Measurements from ENCODE around the gene B4GALNT4.
"Not testable (repeated sequence)": the region's sequence is repeated elsewhere in the genome, so short reads cannot be mapped to it uniquely, and the experiment has no call there.

B4GALNT4 gene

DNA sequence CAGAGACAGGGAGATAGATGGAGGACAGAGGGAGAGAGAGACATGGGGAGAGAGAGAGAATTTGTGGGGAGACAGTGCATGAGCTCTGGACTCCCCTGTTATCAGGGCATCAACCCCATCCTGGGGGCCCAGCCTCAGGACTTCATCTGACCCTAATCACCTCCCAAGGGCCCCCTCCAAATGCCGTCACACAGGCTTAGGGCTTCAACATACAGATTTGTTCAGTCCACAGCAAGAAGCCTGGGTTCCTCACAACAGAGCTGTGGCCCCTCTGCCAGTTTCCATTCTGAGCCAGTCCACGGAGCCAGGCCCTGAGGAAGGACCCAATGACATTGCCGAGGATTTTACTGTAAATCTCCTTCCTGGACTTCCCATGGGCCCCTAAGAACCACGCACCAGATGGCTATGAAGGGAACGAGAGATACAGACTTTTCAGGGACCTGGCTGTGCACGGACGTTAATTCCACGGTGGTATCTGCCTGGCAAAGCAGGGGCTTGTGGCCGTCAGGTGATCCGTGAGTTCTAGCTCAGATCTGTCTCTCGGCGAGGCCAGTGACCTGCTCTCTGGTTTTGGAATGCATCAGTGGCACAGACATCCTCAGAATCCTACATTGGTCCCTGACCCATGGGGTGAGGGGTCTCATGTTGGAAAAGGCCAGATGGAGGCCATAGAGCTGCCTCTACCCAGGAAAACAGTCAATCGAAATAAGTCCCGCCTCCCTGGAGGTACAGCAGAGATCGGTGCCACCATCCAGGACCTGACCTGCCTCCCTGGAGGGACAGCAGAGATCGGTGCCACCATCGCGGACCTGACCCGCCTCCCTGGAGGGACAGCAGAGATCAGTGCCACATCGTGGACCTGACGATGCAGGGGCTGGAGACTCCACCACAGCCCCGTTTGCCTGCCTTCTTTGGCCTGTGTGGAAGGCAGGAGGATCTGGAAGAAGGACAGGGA, 8.7 kb upstream of the B4GALNT4 start:
- FAIRE-seq (no peak), DNase-seq (ENCODE audit: insufficient read length, low spot score) (no peak)
- TF ChIP-seq SPI1 (IDR thresholded peaks at IDR 0.05; ENCODE audit: low read depth, low read length): no peak

DNA sequence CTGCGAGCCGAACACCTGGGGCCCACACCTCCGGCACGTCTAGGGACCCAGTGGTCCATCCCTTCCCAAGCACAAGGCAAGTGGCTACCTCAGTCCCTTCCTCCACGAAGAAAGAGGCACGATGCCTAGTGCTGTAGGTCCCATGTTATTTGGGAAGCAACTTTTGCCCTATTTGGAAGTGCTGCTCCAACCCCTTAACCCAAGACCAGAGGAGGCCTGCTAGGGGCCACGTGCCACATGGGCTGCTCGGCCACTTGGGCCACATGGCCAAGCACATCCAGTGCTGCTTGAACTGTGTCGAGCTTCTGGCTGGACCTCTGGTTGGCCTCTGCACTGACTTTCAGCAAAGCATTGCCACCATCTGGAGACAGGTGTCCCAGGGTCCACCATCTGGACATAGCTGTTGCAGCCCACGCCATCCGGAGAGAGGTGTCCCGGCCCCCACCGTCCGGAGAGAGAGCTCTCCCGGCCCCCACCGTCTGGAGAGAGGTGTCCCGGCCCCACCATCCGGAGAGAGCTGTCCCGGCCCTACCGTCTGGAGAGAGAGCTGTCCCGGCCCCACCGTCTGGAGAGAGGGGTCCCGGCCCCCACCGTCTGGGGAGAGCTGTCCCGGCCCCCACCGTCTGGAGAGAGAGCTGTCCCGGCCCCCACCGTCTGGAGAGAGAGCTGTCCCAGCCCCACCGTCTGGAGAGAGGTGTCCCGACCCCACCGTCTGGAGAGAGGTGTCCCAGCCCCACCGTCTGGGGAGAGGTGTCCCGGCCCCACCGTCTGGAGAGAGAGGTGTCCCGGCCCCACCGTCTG, 6.5 kb upstream of the B4GALNT4 start:
- DNase-seq (ENCODE audit: insufficient read length, low spot score): no peak
- TF ChIP-seq POU2F2 (IDR thresholded peaks at IDR 0.05; ENCODE audit: low read depth, low read length) (no peak), SPI1 (IDR thresholded peaks at IDR 0.05; ENCODE audit: low read depth, low read length) (no peak), POLR2AphosphoS5 (IDR thresholded peaks at IDR 0.05; ENCODE audit: low read depth, low read length) (no peak), PAX5 (IDR thresholded peaks at IDR 0.05; ENCODE audit: insufficient read depth, low read length, severe bottlenecking) (no peak), POLR2A (IDR thresholded peaks at IDR 0.05; ENCODE audit: low read depth, low read length) (no peak), TAF1 (IDR thresholded peaks at IDR 0.05; ENCODE audit: low read depth, low read length) (no peak)

DNA sequence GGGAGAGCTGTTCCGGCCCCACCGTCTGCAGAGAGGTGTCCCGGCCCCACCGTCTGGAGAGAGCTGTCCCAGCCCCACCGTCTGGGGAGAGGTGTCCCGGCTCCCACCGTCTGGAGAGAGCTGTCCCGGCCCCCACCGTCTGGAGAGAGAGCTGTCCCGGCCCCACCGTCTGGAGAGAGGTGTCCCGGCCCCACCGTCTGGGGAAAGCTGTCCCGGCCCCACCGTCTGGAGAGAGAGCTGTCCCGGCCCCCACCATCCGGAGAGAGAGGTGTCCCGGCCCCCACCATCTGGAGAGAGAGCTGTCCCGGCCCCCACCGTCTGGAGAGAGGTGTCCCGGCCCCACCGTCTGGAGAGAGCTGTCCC, 5.9 kb upstream of the B4GALNT4 start:
- not testable (repeated sequence) for FAIRE-seq; DNase-seq (ENCODE audit: insufficient read length, low spot score)

More for the DNA sequence above, 6.5 kb upstream of the B4GALNT4 start:
- no peak for FAIRE-seq

DNA sequence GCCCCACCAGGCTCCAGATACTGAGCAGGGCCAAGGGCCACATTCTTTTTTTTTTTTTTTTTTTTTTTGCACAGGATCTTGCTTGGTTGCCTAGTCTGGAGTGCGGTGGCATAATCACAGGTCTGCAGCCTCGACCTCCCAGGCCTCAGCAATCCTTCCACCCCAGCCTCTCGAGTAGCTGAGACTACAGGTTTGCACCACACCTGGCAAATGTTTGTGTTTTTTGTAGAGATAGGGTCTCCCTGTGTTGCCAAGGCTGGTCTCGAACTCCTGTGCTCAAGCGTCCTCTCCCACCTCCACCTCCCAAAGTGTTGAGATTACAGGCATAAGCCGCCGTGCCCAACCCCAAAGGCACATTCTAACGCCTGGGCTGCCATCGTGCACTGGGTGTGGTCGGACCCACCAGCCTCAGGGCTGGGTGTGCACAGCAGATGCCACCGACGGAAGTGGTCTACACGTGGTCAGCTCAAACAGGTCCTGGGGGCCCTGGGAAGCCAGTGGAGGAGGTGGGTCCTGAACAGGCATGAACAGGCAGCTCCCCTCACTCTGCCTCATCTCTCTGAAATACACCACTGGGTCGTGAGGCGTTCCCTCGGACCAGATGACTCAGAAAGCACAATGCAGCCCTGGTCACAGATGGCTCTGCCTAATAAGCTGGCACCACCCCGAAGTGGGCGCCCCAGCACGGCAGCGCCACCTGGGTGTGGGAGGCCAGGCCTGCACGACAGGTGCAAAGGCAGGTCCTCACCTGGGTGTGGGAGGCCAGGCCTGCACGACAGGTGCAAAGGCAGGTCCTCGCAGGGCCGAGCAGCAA, 5.1 kb upstream of the B4GALNT4 start:
- no peak for TF ChIP-seq POU2F2 (IDR thresholded peaks at IDR 0.05; ENCODE audit: low read depth, low read length)
- TF ChIP-seq TAF1 (IDR thresholded peaks at IDR 0.05; ENCODE audit: low read depth, low read length): no peak
- no peak for TF ChIP-seq POLR2A (IDR thresholded peaks at IDR 0.05; ENCODE audit: low read depth, low read length)
- TF ChIP-seq PAX5 (IDR thresholded peaks at IDR 0.05; ENCODE audit: insufficient read depth, low read length, severe bottlenecking): no peak
- no peak for TF ChIP-seq POLR2AphosphoS5 (IDR thresholded peaks at IDR 0.05; ENCODE audit: low read depth, low read length)
- no peak for TF ChIP-seq SPI1 (IDR thresholded peaks at IDR 0.05; ENCODE audit: low read depth, low read length)
- DNase-seq (ENCODE audit: insufficient read length, low spot score): peak; percentile 60
- FAIRE-seq: peak; percentile 87

DNA sequence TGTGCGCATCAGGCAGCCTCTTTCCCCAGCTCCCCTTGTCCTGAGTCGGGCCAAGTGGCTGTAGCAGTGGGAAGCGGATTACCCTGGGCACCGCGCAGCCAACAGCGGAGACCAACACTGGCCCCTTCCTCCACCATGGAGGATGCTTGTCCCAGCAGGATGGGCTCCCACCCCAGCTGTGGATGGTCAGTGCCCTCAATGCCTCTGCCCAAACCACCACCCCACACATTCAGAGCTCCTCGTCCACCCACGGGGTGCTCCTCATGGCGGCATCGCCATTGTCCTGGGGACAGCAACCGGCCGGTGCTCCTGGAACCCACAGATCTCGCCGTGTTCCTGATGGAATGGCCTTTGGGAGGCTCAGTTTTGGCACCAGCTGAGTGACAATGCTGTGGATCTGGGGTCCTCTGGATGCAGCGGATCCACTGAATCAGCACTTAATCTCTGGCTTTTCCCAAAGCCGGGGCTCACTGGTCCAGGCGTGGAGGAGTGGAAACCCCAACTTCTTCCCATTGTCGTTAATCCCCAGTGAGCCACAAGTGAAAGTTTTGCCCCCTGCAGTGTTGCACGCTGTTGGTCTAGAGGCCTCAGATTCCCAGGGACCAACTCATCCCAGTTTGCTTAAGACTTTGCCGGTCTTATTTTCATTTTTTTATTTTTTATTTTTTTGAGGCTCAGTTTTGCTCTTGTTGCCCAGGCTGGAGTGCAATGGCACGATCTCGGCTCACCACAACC, 4.1 kb upstream of the B4GALNT4 start:
- DNase-seq (ENCODE audit: insufficient read length, low spot score) (no peak), FAIRE-seq (no peak)
- TF ChIP-seq POLR2A (IDR thresholded peaks at IDR 0.05; ENCODE audit: low read depth, low read length) (no peak), POU2F2 (IDR thresholded peaks at IDR 0.05; ENCODE audit: low read depth, low read length) (no peak), SPI1 (IDR thresholded peaks at IDR 0.05; ENCODE audit: low read depth, low read length) (no peak), POLR2AphosphoS5 (IDR thresholded peaks at IDR 0.05; ENCODE audit: low read depth, low read length) (no peak), TAF1 (IDR thresholded peaks at IDR 0.05; ENCODE audit: low read depth, low read length) (no peak), PAX5 (IDR thresholded peaks at IDR 0.05; ENCODE audit: insufficient read depth, low read length, severe bottlenecking) (no peak)

DNA sequence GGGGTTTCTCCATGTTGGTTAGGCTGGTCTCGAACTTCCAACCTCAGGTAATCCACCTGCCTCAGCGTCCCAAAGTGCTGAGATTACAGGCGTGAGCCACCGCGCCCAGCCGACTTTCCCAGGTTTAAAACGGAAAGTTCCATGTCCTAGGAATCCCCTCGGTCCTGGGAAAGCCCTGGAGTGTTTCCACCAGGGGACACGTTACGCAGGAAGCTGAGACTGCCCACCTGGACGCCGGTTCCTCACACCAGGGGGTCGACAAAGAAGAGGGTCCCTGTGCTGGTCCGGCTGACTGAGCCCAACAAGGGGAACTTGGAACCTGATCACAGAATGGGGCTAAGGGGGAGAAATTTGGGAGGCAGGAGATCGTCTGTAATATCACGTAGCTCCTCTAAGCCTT, 3.5 kb upstream of the B4GALNT4 start:
- TF ChIP-seq TAF1 (IDR thresholded peaks at IDR 0.05; ENCODE audit: low read depth, low read length) (no peak), POU2F2 (IDR thresholded peaks at IDR 0.05; ENCODE audit: low read depth, low read length) (no peak)
- no peak for DNase-seq (ENCODE audit: insufficient read length, low spot score)
- no peak for FAIRE-seq

DNA sequence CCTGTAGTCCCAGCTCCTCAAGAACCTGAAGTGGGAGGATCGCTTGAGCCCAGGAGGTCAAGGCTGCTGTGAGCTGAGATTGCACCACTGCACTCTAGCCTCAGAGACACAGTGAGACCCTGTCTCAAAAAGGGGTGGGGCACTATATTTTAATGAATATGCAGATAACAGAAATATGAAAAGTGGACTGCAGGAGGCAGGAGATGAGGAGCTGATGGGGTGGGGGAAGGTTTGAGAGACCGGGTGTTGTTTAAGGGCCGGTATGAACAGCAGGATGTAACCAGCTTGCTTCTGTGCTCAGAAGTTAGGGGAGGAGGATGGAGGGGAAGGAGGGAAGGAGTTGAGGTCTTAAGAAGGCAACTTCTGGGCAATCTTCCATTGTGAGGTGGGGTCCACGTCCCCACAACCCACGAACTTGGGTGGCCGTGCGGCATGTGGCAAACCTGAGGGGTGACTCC, 1.3 kb upstream of the B4GALNT4 start:
- DNase-seq (ENCODE audit: insufficient read length, low spot score) (no peak), FAIRE-seq (no peak)
- TF ChIP-seq POLR2A (IDR thresholded peaks at IDR 0.05; ENCODE audit: low read depth, low read length) (no peak), SPI1 (IDR thresholded peaks at IDR 0.05; ENCODE audit: low read depth, low read length) (no peak), POLR2AphosphoS5 (IDR thresholded peaks at IDR 0.05; ENCODE audit: low read depth, low read length) (no peak), TAF1 (IDR thresholded peaks at IDR 0.05; ENCODE audit: low read depth, low read length) (no peak), PAX5 (IDR thresholded peaks at IDR 0.05; ENCODE audit: insufficient read depth, low read length, severe bottlenecking) (no peak)

DNA sequence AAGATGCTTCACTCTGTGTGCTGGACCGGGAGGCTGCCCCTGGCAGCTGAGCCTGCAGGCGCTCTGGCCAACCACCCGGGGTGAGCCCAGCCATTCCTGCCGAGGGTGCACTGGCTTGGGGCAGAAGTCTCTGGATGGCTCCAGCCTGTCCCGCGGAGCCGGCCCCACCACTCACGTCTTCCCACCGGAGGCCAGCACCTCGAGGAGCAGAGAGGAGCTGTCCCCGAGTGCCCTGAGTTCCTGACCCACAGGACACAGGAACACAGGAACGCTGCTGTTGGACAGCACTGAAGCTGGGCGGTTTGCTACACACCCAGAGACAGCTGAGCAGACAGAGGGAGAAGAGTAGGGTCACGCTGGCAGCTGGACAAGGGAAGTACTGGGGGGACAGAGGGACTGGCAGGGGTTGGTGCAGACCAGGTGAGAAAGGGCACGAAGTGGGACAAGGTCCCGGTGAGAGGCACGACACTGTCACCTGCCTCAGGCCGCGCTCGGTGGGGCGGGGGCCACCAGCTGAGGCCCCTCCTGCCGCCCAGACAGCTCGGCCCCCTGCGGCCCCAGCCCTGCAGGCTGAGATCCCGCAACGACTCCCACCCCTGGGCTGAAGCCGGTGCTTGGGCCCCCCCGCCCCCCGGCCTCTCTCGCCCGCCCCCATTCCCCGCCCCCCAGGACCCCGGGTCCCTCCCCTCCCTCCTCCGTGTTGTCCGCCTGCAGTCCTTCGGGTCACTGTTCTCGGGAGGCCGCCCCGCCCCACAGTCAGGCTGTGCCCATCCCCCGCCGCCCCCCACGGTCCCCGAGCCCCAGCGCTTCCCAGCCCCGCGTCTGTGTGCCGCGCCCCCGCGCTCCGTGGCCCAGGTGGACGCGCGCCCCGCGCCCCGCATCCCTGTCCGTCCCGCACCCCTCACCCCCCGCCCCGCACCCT, 624 bp upstream of the B4GALNT4 start:
- no peak for FAIRE-seq
- TF ChIP-seq POU2F2 (IDR thresholded peaks at IDR 0.05; ENCODE audit: low read depth, low read length): no peak
- TF ChIP-seq SPI1 (IDR thresholded peaks at IDR 0.05; ENCODE audit: low read depth, low read length): no peak
- no peak for TF ChIP-seq PAX5 (IDR thresholded peaks at IDR 0.05; ENCODE audit: insufficient read depth, low read length, severe bottlenecking)
- no peak for TF ChIP-seq POLR2A (IDR thresholded peaks at IDR 0.05; ENCODE audit: low read depth, low read length)
- no peak for TF ChIP-seq POLR2AphosphoS5 (IDR thresholded peaks at IDR 0.05; ENCODE audit: low read depth, low read length)
- no peak for TF ChIP-seq TAF1 (IDR thresholded peaks at IDR 0.05; ENCODE audit: low read depth, low read length)
- DNase-seq (ENCODE audit: insufficient read length, low spot score): peak; percentile 22
